Stomach (tissue), 4 donors: ENCODE measurements around the gene RSPRY1.

Source experiments
- CTCF ChIP-seq, 7 experiments: fragments of 450-650 bp in 4 of 7; fragments of 200-600 bp in 3 of 7; sonication (generic) in 3 of 7; IDR thresholded peaks; one replicate each; pipeline ENCODE4 v1.5.1; 2016 to 2019; ENCODE audit warnings: antibody characterized with exemption in 7 of 7, control low read depth in 2 of 7, mild to moderate bottlenecking in 1 of 7
- POLR2A ChIP-seq, 4 donors: fragments of 450-650 bp; IDR thresholded peaks; one replicate each; pipeline ENCODE4 v1.6.1; 2016; ENCODE audit warnings: antibody characterized with exemption in 4 of 4, control low read depth in 2 of 4, mild to moderate bottlenecking in 1 of 4, moderate library complexity in 1 of 4

- TF ChIP-seq CTCF (IDR thresholded peaks at IDR 0.05) (no peak), POLR2A (IDR thresholded peaks at IDR 0.05) (no peak)
These were observed 79.9 kb downstream of the RSPRY1 start for GRCh38 chr16:57265850-57266530.
